ENCODE results near the gene FAM216A. TPM values are rescaled to one million over a fixed set of nuclear protein-coding genes. Genes with fewer than 3 reads are reported as not detected.

FAM216A gene
- total and polyA plus RNA-seq, 9 of the 15 experiments (the other 6 are each of a cell fraction or from before 2014, with no cell fraction given) = 17.2 to 96.9 (median 48.5) TPM

GRCh38 chr12:110516995-110517394 lies 48.4 kb downstream of the FAM216A start (continued):
- no peak for TF ChIP-seq JUND (IDR thresholded peaks at IDR 0.05; ENCODE audit: borderline replicate concordance, low read depth, low read length)
- no peak for TF ChIP-seq JUND (tag; IDR thresholded peaks at IDR 0.05; ENCODE audit: borderline replicate concordance, low read depth, low read length)
- peak; percentile 97 for TF ChIP-seq ZNF121 (CRISPR knock-in tag; conservative IDR thresholded peaks at IDR 0.05)
- TF ChIP-seq BCOR (IDR thresholded peaks at IDR 0.05) = peak; percentile 31; the same call in 1 of the 2 replicates
- peak; percentile 47 for TF ChIP-seq RBM25 (IDR thresholded peaks at IDR 0.05; ENCODE audit: low read depth, low read length, severe bottlenecking)
- no peak for TF ChIP-seq RREB1 (CRISPR knock-in tag; IDR thresholded peaks at IDR 0.05)
- TF ChIP-seq, protein P1, sequence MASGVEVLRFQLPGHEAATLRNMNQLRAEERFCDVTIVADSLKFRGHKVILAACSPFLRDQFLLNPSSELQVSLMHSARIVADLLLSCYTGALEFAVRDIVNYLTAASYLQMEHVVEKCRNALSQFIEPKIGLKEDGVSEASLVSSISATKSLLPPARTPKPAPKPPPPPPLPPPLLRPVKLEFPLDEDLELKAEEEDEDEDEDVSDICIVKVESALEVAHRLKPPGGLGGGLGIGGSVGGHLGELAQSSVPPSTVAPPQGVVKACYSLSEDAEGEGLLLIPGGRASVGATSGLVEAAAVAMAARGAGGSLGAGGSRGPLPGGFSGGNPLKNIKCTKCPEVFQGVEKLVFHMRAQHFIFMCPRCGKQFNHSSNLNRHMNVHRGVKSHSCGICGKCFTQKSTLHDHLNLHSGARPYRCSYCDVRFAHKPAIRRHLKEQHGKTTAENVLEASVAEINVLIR (CRISPR knock-in tag; IDR thresholded peaks at IDR 0.05) = no peak

All from K562 (cell line).